SW480 (cell line): Measurements from ENCODE around the gene DND1.
"Not testable (repeated sequence)": the region's sequence is repeated elsewhere in the genome, so short reads cannot be mapped to it uniquely, and the experiment has no call there.

ENCODE experiments used
- DNase-seq: peaks from one replicate; pipeline ENCODE4 v3.0.0-alpha.2; 2016; ENCODE audit warnings: low spot score

Gene DND1

DNA sequence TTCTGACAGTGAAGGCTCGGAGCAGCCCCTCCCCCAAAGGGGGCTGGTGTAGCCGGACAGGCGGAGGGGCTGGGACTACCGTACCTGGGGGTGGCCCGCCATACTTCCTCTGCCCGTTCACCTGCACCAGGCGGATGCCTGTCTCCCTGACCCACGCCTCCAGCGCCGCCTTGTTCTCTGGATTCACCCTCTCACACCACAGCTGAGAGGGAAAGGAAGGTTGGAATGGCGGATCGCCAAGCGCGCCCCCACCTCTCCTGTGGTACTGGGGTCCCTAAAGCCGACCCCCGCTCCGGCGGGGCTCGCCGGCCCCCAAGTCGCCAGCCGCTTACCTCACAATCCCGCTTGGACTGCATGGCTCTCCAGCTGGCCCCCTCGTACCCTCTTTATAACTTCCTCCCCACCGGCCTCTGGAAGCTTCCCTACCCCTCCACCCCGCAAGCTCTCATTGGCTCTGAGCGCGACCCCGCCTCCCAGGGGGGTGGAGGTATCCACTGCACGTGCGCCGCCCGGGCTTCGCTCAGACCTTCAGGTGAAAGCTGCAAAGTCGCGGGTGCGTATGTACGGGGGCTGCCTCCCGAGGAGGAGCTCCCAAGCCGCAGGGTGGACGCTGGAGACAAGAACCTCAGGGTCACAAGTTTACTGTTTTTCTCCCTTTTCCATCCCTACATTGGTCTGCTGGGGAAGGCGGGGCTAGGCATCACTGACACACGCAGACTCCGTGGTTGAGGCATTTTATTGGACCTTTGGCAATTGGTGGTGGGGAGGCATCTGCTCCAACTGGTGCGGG is at the start of gene DND1:
Gene DND1, minus strand, starts transcription at position 390 of the 790 bp plus-strand sequence. Its CDS starts 34 bp downstream, at position 356.
- no peak for DNase-seq

DNA sequence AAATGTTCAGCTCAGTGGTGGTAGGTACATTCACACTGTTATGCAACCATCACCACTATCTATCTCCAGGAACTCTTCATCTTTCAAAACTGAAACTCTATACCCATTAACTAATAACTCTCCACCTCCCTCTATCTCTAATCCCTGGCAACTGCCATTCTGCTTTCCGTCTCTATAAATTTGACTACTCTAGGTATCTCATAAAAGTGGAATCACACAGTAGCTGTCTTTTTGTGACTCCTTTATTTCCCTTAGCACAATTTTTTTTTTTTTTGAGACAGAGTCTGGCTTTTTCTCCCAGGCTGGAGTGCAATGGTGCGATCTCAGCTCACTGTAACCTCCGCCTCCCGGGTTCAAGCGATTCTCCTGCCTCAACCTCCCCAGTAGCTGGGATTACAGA is 48.0 kb upstream of the DND1 start:
- DNase-seq: not testable (repeated sequence)

DNA sequence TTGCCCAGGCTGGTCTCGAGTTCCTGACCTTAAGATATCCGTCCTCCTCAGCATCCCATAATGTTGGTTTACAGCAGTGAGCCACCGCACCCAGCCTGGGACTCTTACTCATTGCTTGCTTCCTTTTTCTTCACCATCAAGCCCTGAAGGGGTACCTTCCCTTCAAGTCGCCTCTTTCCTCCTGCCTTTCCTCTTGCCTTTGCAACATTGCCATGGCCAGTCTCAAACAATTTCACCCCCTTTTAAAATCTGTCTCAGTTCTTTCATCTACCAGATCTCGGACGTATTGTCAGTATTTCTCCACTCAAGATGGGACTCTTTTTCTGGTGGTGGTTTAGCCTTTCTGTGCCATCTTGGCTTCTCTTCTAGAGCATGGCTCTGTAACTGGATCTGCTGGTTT is 47.4 kb upstream of the DND1 start:
- not testable (repeated sequence) for DNase-seq

DNA sequence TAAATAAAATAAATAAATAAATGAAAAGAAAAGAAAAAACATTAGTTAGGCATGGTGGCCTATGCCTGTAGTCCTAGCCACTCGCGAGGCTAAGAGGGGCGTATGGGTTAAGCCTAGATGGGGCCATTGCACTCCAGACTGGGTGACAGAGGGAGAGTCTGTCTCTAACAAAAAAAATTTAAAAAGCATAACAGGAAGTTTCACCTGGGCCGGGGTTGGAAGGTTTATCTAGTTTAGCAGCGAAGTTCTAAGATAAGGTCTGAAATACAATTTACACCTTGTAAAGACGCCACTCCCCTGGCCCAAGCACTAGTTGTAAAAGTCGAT is 44.9 kb upstream of the DND1 start:
- DNase-seq: no peak

DNA sequence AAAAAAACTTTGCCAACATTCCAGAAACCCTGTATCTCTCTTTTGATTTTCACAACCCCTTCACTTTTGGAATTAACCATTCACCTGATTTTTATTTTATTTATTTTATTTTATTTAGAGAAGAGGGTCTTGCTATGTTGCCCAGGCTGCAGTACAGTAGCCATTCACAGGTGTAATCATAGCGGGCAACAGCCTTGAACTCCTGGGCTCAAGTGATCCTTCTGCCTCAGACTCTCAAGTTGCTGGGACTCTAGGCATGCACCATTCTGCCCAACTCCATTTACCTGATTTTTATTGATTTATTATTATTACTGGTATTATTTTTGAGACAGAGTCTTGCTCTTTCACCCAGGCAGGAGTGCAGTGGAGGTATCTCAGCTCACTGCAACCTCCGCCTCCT is 42.9 kb upstream of the DND1 start:
- DNase-seq: not testable (repeated sequence)

DNA sequence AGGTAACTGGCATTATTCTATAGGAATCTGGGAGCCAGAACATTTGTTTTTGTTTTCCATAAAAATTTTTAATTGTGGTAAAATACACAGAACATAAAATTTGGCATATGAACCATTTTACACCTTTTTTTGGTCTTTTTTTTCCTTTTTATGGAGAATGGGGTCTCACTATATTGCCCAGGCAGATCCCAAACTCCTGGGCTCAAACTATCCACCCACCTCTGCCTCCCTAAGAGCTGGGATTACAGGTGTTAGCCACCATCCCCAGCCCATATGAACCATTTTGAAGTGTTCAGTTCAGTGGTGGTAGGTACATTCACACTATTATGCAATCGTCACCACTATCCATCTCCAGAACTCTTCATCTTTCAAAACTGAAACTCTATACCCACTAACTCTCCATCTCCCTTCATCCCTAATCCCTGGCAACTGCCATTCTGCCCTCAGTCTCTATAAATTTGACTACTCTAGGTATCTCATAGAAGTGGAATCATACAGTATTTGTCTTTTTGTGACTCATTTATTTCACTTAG is 40.3 kb upstream of the DND1 start:
- no peak for DNase-seq

DNA sequence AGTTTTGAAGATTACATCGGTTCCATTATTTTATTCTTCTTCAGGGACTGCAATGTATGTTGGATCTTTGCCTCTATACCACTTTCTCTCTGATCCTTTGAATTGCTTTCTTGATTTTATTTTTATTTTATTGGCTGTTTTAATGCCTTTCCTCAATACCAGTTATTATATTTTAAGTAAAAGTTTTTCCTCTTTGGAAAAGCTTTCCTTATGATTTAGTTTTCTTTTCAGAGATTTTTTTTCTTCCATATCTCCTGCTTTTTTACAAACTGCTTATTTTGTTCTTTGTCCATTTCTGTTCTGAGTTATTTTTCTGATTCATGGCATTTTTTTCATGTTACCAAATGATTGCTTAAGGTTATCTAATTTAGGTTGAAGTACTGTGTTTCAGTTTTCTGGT is 38.4 kb upstream of the DND1 start:
- no peak for DNase-seq

DNA sequence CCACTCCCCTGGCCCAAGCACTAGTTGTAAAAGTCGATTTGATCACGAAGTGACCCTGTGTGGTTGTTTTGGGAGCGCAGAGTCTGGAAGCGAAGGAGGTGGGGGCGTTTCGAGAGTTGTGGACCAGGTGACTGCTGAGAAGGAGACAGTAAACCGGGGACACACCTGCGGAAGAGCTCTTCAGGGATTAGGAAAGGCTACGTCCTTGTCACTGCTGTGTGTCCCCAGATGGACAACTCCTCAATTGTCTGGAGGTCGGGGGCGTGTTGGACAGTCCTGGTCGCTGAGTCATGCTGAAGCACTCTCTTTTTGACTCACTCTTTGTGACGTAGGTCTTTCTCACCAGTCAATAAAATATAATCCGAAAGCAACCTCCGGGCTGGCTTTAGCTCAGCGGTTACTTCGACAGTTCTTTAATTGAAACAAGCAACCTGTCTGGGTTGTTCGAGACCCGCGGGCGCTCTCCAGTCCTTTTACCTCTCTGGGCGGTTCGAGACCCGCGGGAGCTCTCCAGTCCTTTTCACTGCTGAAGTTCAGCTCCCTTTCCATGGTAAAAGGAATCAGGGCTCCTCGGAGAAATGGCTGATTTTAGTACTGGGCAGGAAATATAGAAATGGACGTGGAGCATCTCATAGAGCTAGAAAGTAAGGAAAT is 37.6 kb upstream of the DND1 start:
- peak; percentile 100 for DNase-seq

DNA sequence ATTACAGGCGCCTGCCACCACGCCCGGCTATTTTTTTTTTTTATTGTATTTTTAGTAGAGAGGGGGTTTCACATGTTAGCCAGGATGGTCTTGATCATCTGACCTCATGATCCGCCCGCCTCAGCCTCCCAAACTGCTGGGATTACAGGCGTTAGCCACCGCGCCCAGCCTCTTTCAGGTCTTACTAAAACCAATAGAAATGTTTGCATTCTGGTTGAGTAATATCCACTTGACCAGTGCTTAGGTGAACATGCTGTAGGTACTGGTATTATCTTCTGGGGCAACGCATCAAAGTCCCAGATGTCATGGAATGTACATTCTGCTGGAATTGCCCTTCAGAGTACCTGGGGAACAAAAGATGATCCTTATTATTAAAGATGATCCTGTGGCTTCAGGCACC is 35.4 kb upstream of the DND1 start:
- DNase-seq: not testable (repeated sequence)

DNA sequence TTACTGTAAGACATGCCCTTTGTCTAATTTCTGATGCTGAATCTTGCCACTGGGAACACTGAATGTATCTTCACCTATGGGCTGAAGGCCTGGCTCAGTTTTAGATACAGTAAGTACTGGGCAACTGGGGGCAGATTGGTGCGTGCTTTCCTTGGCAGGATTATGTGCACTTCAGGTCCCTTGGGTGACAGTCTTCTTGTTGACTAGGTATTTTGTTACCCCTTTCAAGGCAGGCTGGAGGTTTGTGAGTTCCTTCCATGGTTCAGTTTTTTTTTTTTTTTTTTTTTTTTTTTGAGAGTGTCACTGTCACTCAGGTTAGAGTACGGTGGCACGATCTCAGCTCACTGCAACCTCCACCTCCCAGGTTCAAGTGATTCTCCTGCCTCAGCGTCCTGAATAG is 34.4 kb upstream of the DND1 start:
- DNase-seq: no peak

DNA sequence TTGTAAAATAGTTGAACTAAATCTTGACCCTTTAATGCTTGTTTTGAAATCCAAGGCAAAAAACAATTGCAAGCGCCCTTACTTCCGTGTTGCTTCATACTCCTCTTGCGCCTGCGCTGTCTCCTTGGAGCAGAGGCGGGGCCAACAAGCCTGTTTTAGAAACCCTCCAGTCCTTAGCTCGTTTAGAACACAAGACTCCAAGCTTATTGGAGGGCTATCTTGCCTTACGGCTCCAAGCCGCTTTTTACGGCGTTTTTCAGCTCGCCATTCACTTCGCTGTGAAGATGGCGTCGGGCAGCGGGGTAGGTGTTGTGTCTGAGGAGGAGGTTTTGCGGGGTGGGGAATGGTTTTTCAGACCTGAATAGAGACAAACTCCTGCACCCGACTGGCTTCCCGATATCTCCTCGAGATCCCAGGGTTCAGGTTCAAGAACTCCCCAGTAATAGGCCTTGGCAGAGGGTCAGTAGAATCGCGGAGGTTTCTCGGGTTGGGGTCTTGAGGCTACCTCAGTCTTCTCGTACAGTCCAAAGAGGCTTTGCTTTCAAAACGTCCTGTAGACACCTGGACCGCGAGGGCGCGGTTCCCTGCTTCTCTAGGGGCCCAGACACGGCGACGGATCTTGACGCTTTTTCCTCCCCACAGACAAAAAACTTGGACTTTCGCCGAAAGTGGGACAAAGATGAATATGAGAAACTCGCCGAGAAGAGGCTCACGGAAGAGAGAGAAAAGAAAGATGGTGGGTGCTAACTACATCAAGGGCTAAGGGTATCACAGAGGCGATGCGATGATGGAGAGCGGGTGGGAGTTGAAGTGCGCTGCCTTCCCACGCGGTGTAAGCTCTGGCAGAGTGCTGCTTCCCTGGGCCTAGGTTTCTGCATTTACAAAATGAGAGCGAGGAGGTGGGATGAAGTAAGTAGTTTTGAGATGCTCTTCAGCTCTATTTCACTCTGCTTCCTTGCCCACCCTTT is 27.1 kb upstream of the DND1 start, which contains the start of gene ZMAT2:
Gene ZMAT2, plus strand, starts transcription at position 271 of the 968 bp plus-strand sequence. Its CDS starts 14 bp downstream, at position 285.
- peak; percentile 99 for DNase-seq

DNA sequence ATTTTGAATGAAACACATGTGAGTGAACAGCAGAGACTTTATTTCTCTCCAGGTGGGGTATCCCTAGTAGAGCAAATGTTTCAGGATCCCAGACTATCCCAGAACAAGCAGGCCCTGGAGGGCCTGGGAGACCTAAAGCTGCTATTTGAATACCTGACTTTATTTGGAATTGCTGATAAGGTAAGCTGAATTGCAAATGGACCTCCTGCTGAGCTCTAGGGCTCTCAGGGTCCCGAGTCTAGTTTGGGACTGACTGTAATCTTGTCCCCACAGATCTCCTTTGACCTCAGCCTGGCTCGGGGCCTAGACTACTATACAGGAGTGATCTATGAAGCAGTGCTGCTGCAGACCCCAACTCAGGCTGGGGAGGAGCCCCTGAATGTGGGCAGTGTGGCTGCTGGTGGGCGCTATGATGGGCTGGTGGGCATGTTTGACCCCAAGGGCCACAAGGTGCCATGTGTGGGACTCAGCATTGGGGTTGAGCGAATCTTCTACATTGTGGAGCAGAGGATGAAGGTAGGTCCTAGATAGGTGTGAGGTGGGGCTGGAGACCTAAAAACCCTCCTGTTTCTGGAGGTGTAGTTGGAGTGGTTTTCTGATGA is 23.6 kb upstream of the DND1 start:
- no peak for DNase-seq

DNA sequence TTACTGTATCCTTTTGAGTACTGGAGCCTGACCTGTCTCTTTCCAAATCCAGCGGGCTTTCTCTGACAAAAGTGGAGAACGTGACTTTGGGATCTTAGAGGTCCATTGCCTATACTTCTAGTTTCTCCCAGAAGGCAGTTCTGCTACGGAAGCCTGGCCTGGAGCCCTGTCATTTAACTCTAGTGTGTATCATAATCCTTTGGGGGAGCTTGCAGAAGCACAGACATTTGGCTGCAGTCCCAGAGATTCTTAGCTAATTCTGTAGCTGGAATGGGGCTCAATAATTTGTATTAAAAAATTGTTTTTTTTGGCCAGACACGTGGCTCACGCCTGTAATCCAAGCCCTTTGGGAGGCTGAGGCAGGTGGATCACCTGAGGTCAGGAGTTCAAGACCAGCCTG is 20.9 kb upstream of the DND1 start:
- no peak for DNase-seq

DNA sequence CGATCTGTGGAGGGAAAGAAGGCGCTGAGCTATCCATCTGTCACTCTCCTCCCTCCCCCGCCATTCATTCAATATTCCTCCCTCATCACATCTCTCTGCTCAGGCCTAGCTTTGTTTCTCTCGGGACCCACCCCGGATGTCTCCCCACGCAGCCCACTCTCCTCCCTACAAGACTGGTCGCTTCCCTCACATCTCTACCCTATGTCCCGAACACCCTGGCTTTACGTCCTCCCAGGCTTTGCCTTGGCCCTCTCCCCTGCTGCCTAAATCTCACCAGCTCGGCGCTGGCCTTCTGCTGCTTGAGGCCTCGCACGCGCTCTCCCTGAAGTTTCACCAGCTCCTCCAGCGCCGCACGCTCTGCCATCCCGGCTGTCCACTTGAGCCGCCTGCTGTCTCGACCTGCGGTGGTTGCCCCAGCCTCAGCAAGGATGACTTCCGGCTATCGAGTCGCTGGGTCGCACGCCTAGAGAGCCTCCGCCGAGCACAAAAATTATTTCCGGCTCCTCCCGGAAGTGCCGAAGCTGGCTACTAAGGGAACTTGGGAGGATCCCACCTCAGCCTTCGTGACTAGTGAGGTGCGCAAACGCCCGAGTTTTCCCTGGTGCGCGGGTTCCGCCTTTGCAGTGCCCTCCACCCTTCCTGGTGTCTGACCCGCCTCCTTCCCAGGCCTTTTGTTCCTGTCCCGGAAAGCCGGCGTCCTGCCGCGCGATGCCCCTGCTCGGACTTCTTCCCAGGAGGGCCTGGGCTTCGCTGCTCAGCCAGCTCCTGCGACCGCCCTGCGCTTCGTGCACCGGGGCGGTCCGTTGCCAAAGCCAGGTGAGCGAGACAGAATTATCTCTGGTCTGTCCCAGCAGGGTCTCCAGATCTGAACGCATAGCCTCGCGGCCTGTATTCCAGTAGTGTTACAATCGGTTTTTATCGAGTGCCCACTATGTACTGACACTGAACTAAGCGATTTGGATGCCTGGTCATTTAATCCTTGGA is 17.9 kb upstream of the DND1 start, which contains the start of the genes HARS1 and HARS2:
Gene HARS1, minus strand, starts transcription at position 430 of the 984 bp plus-strand sequence. Its CDS starts 66 bp downstream, at position 364.
Gene HARS2, plus strand, starts transcription at position 515 of the 984 bp plus-strand sequence. Its CDS starts 194 bp downstream, at position 709.
- DNase-seq: peak; percentile 98

DNA sequence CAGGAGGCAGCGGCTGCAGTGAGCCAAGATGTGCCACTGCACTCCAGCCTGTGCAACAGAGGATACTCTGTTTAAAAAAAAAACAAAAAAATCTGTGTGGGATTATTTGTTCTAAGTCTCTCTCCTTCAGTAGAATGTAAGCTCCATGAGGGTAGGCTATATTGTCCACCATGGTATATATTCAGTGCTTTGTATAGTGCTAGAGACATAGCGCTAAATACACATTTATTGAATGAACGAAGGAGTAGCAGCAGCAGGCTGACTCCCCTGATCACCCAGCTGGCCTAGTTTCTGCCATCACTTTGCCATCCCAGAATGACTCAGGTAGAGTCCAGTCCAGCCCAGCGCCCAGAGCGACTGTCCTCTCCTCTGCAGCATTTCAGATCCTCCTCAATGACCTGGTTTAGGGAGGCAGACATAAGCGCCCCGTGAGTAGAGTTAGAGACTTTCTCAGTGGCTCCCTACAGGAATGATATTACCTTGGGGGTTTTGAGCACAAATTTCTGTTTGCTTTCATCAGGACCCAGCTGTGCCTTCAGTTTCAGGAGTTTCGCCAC is 17.1 kb upstream of the DND1 start:
- DNase-seq: peak; percentile 25

DNA sequence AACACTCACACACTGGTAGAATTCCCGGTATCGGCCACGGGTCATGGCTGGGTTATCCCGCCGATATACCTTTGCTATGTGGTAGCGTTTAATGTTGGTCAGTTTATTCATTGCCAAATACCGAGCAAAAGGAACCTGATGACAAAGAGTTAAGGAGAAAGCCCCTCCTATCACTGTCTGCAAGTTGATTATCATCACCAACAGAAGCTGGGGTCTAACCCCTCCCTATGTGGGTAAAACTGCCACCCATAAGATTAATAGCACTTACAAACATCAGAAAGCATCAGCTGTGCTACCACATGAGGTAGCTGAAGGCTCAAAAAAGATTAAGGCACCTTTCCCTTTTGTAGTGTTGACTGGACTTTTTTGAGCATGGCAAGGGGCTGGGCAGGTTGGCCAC is 5.6 kb upstream of the DND1 start:
- DNase-seq: no peak

DNA sequence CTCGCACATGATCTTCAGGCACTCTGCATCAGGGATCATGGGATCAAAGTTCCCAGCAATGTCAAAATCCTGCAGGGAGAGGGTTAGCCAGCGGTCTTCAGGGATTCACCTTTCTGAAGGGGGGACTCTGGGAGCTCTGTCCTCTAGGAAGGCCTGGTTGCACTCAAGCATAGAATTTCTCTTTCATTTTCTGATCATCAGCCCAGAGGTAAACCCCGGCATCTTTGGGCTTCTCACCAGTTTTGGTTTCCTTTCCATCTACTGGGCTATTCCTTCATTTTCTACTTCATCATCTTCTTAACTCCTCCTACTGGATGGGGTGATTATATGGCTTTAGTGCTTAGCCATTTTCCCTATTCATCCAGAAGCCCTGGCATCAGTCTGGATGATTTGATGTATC is 4.6 kb upstream of the DND1 start:
- DNase-seq: no peak

DNA sequence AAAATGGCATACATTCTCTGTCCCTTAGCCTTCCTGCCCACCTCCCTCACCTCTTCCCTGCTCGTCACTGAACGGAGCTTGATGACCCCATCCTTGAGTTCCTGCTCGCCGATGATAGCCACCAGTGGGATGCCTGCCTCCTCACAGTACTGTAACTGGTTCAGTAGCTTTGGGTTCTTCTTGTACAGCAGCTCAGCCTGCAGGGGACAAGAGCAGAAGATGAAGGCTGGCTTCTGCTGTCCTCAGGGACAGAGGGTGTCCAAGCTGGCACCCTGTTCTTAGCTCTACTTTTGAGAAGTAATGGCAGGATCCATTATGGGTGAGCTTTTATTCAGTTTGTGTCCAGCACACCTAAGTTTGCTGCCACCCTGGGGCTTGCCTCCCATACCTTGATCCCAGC is 1.3 kb upstream of the DND1 start:
- DNase-seq: no peak

DNA sequence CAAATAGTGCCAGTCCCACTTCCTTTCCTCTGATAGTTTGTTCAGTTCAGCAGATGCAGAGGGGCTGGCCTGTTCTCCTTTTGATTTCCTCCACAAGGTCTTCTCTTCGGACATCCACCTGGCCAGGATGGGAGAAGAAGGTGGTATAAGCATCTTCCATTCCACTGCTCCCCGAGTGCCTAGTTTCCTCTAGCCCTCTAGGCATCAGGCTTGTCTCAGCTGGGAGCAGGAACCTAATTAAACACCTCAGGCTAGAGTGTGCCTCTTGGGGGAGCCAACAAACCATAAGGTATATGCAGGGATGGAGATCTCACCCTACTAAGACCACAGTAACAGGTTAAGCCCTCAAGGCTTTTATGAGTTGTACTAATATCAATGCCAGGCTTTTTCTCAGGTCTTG is 835 bp upstream of the DND1 start:
- DNase-seq: no peak
